Caco-2 (cell line): ENCODE measurements around the gene CDKL5. TPM values are rescaled to one million over a fixed set of nuclear protein-coding genes. Genes with fewer than 3 reads are reported as not detected.

Source experiments
- BruUV-seq: library from RNA; stranded (reverse); fragments of 400-500 nt; replicated peaks from 2 replicates; lab custom pipeline; 2021; lab: Mats Ljungman, UMichigan
- CTCF ChIA-PET: fragments of 300-600 bp; sonication (Branson Sonifier 250); formaldehyde crosslinking; loops from one replicate; lab custom pipeline; 2022; ENCODE audit warnings: antibody characterized with exemption; lab: Charles Lee
- POLR2A ChIA-PET: fragments of 300-600 bp; sonication (Branson Sonifier 250); formaldehyde crosslinking; loops from one replicate; lab custom pipeline; 2022; ENCODE audit warnings: antibody characterized with exemption; lab: Charles Lee
- DNase-seq, 2 experiments: peaks; one replicate each; pipeline versions ENCODE4 v3.0.0 to v3.0.0-alpha.2; 2020 to 2022
- H3K27me3 ChIP-seq: replicated peaks from 2 replicates; pipeline ENCODE4 v1.6.0; 2011; ENCODE audit warnings: low read length; ENCODE audit not compliant: control insufficient read depth, insufficient read depth
- H3K36me3 ChIP-seq: 2 replicates; pipeline ENCODE4 v1.5.1; 2011; ENCODE audit warnings: low read length; ENCODE audit not compliant: control insufficient read depth, insufficient read depth
- H3K4me1 ChIP-seq: fragments of 250-450 bp; sonication (Bioruptor Pico); 2 replicates; pipeline ENCODE4 v1.5.1; 2020; ENCODE audit warnings: mild to moderate bottlenecking
- H3K4me3 ChIP-seq: 2 replicates; pipeline ENCODE4 v1.5.1; 2011; ENCODE audit warnings: low read depth, mild to moderate bottlenecking, control low read depth, low read length
- H3K9me3 ChIP-seq: fragments of 250-450 bp; sonication (Bioruptor Pico); 2 replicates; pipeline ENCODE4 v1.5.1; 2020; ENCODE audit warnings: mild to moderate bottlenecking, moderate library complexity
- H3K27ac Mint-ChIP-seq: one replicate; pipeline ENCODE4 v1.8.0; 2022; ENCODE audit warnings: mixed read lengths; ENCODE audit not compliant: unreplicated experiment
- H3K27me3 Mint-ChIP-seq: one replicate; pipeline ENCODE4 v1.8.0; 2022; ENCODE audit warnings: mixed read lengths; ENCODE audit not compliant: insufficient read depth, unreplicated experiment
- H3K36me3 Mint-ChIP-seq: one replicate; pipeline ENCODE4 v1.8.0; 2022; ENCODE audit warnings: mild to moderate bottlenecking, mixed read lengths; ENCODE audit not compliant: insufficient read depth, unreplicated experiment
- H3K4me1 Mint-ChIP-seq: one replicate; pipeline ENCODE4 v1.8.0; 2022; ENCODE audit warnings: low read depth, mixed read lengths; ENCODE audit not compliant: unreplicated experiment
- H3K4me3 Mint-ChIP-seq: one replicate; pipeline ENCODE4 v1.8.0; 2022; ENCODE audit warnings: mild to moderate bottlenecking, moderate library complexity, mixed read lengths; ENCODE audit not compliant: unreplicated experiment
- H3K9me3 Mint-ChIP-seq: one replicate; pipeline ENCODE4 v1.8.0; 2022; ENCODE audit warnings: mixed read lengths; ENCODE audit not compliant: unreplicated experiment
- intact Hi-C: fragments of 100-400 bp; cut with micrococcal nuclease; formaldehyde crosslinking; loops from one replicate; pipeline ENCODE4 v1.10.0; 2022; ENCODE audit not compliant: unreplicated experiment
- total RNA-seq: library from RNA; stranded (reverse); gene quantifications from 2 replicates; pipeline ENCODE4 v1.2.3, GENCODE V29; 2022
- TF ChIP-seq, protein P1 (sequence below), 2 experiments: fragments of 200-600 bp in 1 of 2; IDR thresholded peaks; 1 replicate in 1 of 2; 2 replicates in 1 of 2; pipeline versions ENCODE4 v1.5.1 to v1.8.0; 2011 to 2022; ENCODE audit warnings: antibody characterized with exemption in 1 of 2, control low read depth in 1 of 2, inconsistent platforms in 1 of 2, low read depth in 1 of 2, low read length in 1 of 2, mild to moderate bottlenecking in 1 of 2, moderate library complexity in 1 of 2; ENCODE audit not compliant: insufficient read depth in 1 of 2, severe bottlenecking in 1 of 2, unreplicated experiment in 1 of 2

Gene CDKL5
- total RNA-seq, 1 experiment from 2014 or later = 23.7 TPM

DNA sequence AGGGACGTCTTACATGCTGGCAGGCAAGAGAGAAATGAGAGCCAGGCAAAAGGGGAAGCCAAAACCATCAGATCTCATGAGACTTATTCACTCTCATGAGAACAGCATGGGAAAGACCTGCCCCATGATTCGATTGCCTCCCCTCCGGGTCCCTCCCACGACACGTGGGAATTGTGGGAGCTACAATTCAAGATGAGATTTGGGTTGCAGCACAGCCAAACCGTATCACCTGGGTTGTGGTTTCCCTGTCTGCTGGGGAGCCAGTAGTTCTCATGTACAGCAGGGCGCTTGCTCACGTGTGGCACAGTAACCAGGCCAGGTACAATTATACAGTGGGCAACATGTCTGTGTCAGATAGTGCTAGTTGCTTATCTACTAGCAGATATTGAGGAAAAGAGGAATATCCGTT is 257.6 kb downstream of the CDKL5 start:
- CTCF ChIA-PET = no interaction called here

GRCh38 chrX:18687856-18688495 is 262.6 kb downstream of the CDKL5 start:
- ChIA-PET POLR2A (no interaction called here), CTCF (no interaction called here)
- TF ChIP-seq, protein P1, sequence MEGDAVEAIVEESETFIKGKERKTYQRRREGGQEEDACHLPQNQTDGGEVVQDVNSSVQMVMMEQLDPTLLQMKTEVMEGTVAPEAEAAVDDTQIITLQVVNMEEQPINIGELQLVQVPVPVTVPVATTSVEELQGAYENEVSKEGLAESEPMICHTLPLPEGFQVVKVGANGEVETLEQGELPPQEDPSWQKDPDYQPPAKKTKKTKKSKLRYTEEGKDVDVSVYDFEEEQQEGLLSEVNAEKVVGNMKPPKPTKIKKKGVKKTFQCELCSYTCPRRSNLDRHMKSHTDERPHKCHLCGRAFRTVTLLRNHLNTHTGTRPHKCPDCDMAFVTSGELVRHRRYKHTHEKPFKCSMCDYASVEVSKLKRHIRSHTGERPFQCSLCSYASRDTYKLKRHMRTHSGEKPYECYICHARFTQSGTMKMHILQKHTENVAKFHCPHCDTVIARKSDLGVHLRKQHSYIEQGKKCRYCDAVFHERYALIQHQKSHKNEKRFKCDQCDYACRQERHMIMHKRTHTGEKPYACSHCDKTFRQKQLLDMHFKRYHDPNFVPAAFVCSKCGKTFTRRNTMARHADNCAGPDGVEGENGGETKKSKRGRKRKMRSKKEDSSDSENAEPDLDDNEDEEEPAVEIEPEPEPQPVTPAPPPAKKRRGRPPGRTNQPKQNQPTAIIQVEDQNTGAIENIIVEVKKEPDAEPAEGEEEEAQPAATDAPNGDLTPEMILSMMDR (IDR thresholded peaks at IDR 0.05; ENCODE audit: insufficient read depth in 1 of 2, low read depth in 1 of 2, low read length in 1 of 2, severe bottlenecking in 1 of 2, unreplicated experiment in 1 of 2) = no peak
- Mint-ChIP-seq H3K27me3 (no peaks in the 10 kb centered on the region), H3K9me3 (no peaks in the 10 kb centered on the region), H3K27ac (peak overlapping the region; percentile 61), H3K4me1 (peaks cover 17% of the 10 kb centered on the region), H3K36me3 (no peaks in the 10 kb centered on the region), H3K4me3 (no peak overlapping the region)
- H3K9me3 ChIP-seq = no peaks in the 10 kb centered on the region
- BruUV-seq = no TSS peak
- no peaks in the 10 kb centered on the region for H3K4me1 ChIP-seq
- intact Hi-C loops = loop anchor here (5.0 kb wide), 1 partner anchor 34 kb away; no protein-coding TSS in a partner anchor
- H3K4me3 ChIP-seq = no peak overlapping the region
- H3K27me3 ChIP-seq = no peaks in the 10 kb centered on the region
- DNase-seq = no peak
- no peaks in the 10 kb centered on the region for H3K36me3 ChIP-seq

More for the DNA sequence above, 257.6 kb downstream of the CDKL5 start:
- Mint-ChIP-seq H3K4me3 (no peak overlapping the region), H3K36me3 (no peaks in the 10 kb centered on the region), H3K27ac (no peak overlapping the region), H3K9me3 (no peaks in the 10 kb centered on the region), H3K4me1 (no peaks in the 10 kb centered on the region), H3K27me3 (no peaks in the 10 kb centered on the region)
- no peak overlapping the region for H3K4me3 ChIP-seq
- no TSS peak for BruUV-seq
- no peaks in the 10 kb centered on the region for H3K36me3 ChIP-seq
- no peaks in the 10 kb centered on the region for H3K9me3 ChIP-seq
- POLR2A ChIA-PET = no interaction called here
- H3K4me1 ChIP-seq = no peaks in the 10 kb centered on the region
- intact Hi-C loops = no loop called here
- H3K27me3 ChIP-seq = no peaks in the 10 kb centered on the region
- TF ChIP-seq, protein P1 (IDR thresholded peaks at IDR 0.05; ENCODE audit: insufficient read depth in 1 of 2, low read depth in 1 of 2, low read length in 1 of 2, severe bottlenecking in 1 of 2, unreplicated experiment in 1 of 2) = no peak
- no peak for DNase-seq

- ChIA-PET POLR2A (no interaction called here), CTCF (interaction anchor here (0.7 kb wide), 1 partner anchor 281 kb away, joined by 3 read pairs; no protein-coding TSS in a partner anchor)
- DNase-seq = no peak
- Mint-ChIP-seq H3K4me1 (peaks cover 17% of the 10 kb centered on the region), H3K4me3 (no peak overlapping the region), H3K27me3 (no peaks in the 10 kb centered on the region), H3K27ac (no peak overlapping the region), H3K9me3 (no peaks in the 10 kb centered on the region), H3K36me3 (no peaks in the 10 kb centered on the region)
- BruUV-seq = no TSS peak
- H3K27me3 ChIP-seq = no peaks in the 10 kb centered on the region
- TF ChIP-seq, protein P1 (IDR thresholded peaks at IDR 0.05; ENCODE audit: insufficient read depth in 1 of 2, low read depth in 1 of 2, low read length in 1 of 2, severe bottlenecking in 1 of 2, unreplicated experiment in 1 of 2) = no peak
- intact Hi-C loops = no loop called here
- no peak overlapping the region for H3K4me3 ChIP-seq
- H3K9me3 ChIP-seq = no peaks in the 10 kb centered on the region
- H3K4me1 ChIP-seq = no peaks in the 10 kb centered on the region
- H3K36me3 ChIP-seq = no peaks in the 10 kb centered on the region
Observed at GRCh38 chrX:18691431-18691830, 266.0 kb downstream of the CDKL5 start.
